NCI-H1436 (cell line): ENCODE measurements around the gene PHGDH.
"Not testable (repeated sequence)": the region's sequence is repeated elsewhere in the genome, so short reads cannot be mapped to it uniquely, and the experiment has no call there.

Source experiments
- DNase-seq: peaks from one replicate; lab custom pipeline; 2025; lab: John Stamatoyannopoulos, UW

PHGDH gene

DNA sequence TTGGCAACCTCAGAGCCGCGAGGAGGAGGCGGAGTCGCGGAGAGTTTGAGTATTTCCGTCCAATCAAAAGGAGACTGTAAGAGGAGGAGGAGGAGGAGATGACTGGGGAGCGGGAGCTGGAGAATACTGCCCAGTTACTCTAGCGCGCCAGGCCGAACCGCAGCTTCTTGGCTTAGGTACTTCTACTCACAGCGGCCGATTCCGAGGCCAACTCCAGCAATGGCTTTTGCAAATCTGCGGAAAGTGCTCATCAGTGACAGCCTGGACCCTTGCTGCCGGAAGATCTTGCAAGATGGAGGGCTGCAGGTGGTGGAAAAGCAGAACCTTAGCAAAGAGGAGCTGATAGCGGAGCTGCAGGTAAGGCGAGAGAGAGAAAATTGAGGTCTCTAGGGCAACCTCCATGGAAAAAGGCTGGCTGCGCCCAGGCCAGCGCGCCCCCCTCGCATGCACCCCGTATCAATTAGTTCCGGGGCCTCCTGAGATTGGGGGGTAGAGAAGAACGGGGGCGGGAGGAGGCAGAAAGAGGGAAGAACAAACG is at the start of gene PHGDH:
Gene PHGDH, plus strand, starts transcription at position 131 of the 538 bp plus-strand sequence. Its CDS starts 89 bp downstream, at position 220.
- DNase-seq: peak; percentile 87

DNA sequence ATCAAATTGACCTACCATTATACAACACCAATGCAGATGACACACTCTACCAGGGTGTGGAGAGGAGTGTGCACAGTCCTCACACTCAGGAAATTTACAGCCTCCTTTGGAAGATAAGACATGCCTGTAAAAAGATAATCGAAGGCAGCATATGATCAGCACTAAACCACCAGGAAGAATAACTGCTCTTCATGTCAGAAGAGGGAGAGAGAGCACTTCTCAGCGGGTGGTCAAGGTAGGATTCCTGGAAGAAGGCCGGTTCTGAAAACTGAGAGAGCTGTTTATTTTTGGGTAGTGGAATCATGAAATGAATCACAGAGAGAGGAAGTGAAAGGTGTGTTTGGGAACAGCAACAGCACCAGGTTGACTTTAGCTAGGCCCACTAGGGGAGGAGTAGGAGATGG is 49.7 kb upstream of the PHGDH start:
- no peak for DNase-seq

DNA sequence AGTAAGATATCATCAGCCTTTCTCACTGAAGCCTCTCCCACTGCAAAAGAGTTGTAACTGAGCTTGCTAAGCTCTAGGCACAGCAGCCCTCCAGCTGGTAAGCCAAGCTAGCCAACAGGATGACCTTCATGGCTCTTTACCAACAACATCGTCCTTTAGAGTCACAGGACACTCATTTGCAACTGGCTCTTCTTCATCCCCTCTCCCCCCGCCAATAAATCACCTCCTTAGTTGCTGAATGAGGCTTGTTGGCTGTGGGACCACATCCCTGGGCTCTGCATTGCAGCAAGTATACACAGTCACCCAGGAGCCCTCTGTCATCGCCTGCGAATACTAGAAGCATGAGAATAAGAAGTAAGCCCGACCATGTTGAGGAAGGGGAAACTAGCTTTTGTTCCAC is 47.7 kb upstream of the PHGDH start:
- DNase-seq: no peak

DNA sequence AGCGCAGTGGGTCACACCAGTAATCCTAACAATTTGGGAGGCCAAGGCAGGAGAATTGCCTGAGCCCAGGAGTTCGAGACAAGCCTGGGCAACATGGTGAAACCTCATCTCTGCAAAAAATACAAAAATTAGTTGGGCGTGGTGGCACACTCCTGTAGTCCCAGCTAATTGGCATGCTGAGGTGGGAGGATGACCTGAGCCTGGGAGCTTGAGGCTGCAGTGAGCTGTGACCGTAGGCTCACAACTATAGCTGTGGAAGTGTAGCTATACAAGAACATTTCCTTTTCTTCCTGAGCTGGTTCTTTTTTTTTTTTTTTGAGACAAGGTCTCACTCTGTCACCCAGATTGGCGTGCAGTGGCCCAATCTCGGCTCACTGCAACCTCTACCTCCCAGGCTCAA is 44.6 kb upstream of the PHGDH start:
- DNase-seq: no peak

DNA sequence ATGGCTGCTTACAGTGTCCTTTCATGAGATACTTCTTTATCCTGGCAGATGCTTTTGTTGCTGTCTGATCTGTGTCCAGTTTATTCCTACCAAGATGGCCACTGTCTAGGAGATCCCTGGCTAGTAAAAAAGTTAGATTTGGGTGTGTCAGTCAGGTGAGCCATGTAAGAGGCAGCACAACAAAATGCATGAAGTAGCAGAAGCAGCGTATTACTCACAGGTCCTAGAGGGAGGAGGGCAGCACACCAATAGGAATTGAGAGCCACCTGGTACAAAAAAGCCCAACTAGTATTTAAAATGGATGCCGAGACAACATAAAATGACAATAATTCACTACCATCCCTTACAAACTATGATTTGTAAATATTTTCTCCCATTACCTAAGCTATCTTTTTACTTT is 40.8 kb upstream of the PHGDH start:
- DNase-seq: no peak

DNA sequence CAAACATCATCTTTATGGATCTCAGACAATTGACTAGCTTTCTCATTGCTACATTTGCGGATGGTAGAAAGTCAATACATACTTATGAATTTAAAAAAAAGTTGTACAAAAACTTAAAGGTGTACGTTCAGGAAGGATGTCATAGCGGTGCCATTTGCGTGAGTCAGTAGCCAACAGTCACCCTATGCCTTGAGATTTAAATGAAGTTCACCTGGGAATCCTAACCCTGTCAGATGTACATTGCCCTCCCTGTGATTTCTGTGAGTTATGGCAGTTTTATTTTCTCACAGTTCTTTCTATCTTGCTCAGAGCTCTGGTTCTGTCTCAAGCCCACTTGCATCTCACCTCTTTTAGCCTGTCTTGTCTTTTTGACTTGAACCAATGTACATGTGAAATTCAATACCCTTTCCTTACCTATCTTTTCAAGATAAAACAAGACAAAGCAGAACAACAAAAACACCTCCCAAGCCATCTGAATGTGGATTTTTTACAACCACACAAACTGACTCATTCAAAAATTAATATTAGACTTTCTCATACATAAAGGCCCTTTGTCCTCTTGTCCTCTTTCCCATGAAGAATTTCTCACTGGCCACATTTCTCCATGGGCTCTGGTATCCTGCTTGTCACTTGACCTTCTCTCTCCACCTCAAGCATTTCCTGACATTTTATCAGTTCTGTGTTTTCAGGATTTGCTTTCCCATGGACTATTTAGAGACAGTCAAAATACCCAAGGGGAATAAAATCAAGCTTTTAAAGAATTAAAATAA is 38.4 kb upstream of the PHGDH start:
- no peak for DNase-seq

DNA sequence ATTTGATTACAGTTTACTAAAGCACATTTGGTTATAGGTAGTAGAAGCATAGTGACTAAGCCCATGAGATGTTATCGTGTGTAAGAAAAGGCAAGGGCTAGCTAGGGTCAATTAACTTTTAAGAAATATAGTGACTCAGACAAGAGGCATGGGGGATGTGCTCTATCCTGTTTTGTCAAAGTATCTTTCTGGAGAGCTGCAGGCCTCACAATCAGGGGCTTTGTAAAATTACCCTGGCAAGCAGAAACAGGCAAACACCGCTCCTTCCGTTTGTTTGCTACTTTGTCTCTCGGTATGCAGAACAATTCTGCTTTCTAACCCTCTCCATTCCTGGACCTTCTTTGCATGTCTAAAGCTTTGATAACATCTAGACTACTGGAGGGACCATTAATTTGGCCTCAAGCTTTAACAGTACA is 37.6 kb upstream of the PHGDH start:
- no peak for DNase-seq

DNA sequence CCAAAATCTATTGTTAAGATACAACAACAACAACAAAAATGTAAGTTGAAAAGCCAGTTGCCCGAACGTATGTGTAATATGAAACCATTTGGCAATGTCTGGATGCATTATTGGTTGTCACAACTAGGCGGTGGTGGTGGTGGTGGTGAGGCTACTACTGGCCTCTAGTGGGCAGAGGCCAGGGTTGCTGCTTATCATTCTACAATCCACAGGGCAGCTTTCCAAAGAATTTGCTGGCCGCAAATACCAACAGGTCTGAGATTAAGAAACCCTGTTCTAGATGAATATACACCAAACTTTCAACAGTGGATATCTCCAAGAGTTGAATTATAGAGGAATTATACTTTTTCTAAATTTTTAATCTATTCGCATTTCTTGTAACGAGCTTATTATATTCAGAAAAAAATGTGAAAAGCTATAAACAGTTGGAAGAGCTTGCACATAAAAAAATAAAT is 36.9 kb upstream of the PHGDH start:
- DNase-seq: peak; percentile 72

DNA sequence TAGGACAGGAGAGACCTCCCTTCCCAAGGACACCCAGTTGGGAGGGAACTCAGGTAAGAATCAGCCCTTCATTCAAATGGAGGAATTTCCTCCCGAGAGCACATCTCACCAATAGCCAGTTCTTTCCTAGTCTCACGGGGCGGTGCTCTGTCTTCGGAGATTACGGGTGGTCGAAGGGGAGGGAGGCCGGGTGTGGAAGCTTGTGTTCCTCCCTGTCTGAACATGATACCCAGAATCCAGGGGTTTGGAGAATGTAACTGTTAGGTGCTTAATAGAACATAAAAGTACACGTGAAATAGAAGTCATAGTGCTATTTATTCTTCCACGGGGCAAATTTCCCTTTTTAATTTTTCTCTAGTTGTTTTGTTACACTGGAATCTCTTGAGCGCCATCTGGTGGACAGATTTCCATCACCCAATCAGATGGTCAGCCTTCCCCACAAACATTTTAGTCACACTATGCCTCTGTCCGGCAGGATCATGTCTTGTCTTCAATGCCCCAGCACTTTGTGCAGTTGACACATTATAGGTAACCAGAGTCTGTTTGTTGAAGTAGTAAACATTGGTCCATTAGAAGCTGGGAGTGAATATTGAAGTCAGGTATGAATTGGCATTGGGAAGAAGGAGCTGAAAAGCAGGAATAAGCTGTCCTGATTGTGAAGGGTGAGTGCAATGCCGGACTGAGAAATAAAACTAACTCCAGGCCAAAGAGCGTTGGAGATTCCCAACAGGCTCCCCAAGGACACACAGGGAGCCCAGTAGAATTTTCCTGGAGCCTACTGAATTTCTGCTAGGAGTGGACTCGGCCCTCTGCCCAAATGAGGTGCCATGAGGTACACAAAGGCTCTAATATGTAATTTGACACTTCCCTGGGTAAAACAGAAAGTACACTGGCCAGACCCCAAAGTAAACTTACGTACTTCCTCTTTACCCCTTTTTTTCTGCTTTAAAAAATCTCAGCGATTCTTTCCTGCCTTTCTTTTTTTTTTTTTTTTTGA is 36.1 kb upstream of the PHGDH start:
- peak; percentile 77 for DNase-seq

DNA sequence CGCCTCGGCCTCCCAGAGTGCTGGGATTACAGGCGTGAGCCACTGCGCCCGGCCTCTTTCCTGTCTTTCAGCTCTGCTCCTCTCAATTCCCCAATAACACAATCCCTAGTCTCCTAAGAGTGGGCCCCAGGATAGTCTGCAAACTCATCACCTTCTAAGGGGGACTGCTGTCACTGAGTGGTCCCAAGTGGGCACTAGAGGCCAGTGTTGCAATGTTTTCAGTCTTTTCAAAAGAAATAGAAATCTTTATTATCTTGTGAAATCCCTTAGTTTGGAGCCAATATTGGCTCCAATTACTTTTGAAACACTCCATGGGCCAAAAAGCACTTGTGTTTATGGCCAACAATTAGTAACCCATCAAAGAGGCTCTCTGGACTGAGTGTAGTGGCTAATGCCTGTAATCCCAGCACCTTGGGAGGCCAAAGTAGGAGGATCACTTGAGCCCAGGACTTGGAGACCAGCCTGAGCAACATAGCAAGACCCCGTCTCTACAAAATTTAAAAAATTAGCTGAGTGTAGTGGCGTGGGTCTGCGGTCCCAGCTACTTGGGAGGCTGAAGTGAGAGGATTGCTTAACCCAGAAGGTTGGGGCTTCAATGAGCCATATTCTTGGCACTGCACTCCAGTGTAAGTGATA is 35.0 kb upstream of the PHGDH start:
- no peak for DNase-seq

DNA sequence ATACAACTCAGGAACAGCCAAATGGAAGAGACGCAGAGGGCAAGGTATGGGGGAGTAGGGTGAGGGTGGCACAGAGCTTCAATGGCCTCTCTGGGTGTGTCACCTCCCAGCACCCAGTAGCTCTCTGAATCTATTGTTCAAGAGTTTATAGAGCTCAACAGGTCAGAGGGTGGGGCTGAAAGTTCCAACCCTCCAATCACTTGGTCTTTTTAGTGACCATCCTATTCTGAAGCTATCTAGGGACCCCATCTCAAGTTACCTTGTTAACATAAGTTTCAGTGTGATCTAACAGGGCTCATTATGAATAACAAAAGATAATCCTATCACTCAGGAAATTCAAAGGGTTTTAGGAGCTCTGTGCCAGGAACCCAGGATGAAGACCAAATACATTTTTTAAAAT is 32.5 kb upstream of the PHGDH start:
- DNase-seq: no peak

DNA sequence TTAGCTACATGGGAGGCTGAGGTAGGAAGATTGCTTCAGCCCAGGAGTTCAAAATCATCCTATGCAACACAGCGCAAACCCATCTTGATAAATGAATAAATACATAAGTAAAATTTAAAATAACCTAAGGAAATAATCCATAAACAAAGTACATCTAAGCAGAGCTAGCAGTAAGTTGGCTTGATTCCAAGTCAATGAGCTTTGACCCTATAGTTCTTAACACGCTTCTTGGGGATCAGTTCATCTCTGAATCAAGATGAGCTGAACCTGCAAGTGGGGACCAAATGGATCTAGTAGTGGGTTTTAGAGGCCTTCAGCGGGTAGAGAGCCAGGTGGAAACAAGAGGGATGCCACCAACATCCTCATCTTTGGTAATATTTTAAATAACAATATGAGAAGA is 31.5 kb upstream of the PHGDH start:
- DNase-seq: no peak

DNA sequence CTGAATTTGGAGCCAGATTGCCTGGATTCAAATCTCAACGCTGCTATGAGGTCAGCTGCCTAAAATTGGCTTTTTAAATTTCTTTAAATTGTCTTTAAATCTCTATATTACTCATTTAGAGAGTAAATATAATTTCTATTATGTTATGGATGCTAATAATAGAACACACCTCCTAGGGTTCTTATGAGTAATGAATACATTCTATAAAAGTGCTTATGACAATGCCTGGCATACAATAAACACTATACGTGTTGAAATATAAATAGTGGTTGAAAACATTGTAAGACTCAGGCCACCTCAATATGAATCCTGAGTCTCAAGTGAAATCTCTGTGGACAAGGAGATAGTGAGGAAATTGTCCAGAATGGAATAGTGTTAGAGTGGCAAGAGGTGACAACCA is 31.0 kb upstream of the PHGDH start:
- DNase-seq: no peak

DNA sequence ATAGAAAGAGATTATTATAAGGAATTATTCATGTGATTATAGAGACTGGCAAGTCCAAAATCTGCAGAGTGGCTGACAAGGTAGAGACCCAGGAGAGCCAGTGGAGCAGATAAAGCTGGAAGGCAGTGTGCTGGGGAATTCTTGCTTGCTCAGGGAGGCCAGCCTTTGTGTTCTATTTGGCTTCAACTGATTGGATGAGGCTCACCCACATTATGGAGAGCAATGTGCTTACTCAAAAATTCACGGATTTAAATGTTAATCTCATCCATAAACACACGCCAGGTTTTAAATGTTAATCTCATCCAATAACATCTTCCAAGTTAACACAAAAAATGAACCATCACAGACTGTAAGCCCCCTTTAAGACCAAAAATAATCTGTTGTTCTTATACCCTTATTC is 30.2 kb upstream of the PHGDH start:
- DNase-seq: no peak

DNA sequence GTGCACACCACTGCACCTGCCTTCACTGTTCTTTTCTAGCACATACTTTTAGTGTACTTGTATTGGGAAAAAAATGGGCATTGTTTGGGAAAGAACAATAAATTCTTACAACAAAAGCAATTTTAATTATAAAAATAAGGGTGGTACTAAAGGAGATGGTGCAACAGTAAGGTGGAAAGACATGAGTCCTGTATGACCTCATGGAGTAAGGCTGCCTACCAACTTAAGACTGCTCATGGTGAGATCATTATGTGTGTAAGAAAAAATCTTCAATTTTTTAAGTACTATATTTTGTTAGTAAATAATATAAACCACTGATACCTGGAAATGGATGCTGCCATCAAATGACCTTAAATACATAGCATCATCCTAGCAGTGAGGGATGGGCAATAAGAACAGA is 29.6 kb upstream of the PHGDH start:
- DNase-seq: no peak

DNA sequence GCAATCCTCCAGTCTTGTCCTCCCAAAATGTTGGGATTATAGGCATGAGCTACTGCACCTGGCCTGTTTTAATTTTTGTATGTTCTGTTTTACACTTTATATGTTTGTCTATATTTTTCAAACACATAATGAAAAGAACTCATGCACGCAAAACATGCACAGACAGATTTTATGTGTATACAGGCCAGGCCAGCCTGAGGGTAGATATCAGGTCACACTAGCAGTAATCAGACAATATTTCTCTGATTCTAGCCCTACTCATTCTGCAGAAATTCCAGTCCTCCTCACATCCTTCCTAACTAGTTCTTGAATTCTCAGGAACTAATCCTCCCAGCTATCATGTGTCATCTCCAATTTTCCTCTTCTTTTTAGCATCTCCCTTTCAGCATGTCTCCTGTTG is 27.8 kb upstream of the PHGDH start:
- no peak for DNase-seq

DNA sequence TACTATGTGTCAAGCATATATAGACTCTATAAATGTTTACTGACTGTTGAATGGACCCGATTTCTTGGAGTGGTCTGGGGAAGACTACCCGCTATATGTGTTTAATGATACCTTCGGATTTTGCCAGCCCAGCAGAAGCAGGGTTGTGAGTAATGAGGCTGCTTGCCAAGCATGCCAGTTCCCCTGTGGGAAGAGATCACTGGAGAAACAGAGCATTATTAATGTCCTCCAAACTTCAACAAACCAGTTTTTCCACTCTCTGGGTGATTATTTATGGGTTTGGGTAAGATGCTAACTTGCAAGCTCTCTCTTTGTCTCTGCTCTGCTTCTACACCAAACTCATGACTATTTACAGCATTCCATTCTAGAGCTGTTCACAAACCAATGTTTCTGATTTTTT is 25.1 kb upstream of the PHGDH start:
- no peak for DNase-seq

DNA sequence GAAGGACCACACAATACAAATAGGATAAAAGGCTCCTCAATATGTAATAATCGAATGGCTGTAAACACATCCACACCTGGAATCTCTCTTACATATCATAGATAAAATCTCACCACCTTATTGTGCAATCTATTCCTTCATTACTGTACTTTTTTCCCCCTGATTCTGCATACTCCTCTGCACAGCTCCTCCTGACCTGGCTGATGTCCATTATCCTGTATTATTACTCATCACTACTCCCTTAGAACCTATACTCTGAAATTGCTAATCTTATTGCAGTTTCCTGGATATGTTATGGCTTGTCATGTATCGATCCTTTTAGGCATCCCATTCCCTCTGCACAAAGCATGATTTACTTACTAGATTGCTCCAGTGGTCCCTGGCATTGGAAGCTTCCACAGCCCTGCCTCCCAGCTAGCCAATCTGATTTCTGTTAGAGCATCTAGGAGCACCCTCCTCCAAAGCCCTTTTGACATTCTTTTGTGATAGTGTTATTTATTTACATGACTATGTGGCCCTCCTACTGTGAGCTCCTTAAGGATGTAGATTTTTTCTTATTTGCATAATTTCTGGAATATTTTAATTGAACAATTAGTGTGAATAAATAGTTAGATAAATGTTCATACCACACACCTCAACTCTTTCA is 24.2 kb upstream of the PHGDH start:
- no peak for DNase-seq

DNA sequence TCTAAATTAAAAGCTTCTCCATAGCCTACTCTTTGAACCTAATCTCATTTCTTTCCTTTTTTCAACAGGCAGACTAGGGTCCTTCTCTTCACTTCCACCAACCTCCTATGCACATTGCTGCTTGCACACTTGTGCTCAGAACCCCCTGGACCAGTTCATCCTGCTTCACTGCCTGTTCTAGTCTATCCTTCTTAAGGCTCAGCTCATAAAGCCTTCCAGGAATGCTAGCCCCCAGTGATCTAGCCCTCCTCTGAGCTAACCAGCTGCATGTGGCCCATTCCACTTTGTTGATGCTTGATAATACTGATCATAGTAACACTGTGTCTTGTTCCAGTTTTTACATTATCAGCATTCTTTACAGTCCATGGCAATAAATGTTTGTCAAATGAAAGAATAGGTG is 22.9 kb upstream of the PHGDH start:
- DNase-seq: no peak

DNA sequence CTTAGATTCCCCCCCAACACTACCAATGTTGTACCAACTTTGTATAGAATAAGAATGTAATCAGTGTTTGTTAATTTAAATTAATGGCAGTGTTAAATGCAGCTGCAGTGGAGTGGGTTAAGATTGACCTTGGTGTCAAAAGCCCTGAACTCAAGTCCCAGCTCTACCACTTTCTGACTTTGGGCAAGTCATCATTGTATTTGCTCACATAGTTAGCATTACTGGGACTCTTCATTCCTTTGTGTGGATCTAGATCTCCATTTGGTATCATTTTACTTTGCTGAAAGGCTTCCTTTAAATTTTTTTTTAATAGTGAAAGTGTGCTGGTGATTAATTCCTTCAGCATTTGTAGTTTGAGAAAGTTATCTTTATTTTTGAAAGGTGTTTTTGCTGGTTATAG is 22.2 kb upstream of the PHGDH start:
- DNase-seq: no peak

DNA sequence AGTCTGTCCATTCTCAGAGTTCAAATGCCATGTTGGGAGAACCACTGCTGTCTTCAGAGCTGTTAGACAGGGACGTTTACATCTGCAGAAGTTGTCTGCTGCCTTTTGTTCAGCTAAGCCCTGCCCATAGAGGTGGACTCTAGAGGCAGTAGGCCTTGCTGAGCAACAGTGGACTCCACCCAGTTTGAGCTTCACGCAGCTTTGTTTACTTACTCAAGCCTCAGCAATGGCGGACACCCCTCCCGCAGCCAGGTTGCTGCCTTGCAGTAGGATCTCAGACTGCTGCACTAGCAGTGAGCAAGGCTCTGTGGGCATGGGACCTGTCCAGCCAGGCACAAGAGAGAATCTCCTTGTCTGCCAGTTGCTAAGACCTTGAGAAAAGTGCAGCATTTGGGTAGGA is 14.9 kb upstream of the PHGDH start:
- not testable (repeated sequence) for DNase-seq

DNA sequence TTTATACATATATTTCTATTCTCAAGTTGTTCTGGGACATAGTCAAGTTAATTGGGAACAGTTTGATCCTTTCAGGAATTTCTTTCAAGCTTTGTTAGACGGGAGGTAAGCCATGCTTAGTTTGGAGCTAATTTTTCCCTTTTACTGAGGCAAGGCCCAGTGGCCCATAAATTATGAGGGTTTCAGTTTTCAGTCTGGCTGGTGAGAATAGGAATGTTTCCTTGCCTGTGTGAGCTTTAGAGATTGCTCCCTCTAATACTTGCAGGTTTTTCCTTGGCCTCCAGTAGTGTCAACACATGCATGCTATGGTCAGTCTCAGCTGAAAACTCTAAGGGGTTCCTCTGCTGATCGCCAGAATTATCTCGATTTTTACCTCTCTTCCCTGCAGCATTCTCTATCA is 14.1 kb upstream of the PHGDH start:
- DNase-seq: no peak
